ENCODE data around the gene SCN8A.

DNA sequence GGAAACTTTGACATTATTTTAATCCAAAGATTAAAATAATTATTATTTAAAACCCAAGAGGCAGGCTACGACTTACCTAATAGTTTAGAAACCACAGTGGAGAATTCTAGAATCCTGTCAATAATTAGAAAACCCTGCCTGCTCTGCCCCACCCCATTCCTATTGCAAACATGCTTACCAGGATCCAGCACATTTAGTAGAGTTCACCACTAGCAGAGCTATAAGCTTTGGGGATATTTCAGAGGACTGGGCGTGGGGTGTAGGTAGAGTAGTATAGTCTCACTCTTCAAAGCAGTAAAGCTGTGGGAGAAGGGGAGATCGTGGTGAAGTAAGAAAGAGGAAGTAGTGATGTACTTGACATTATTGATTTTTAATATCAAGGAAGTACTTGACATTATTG lies 157.2 kb downstream of the SCN8A start:
- TF ChIP-seq EZH2phosphoT487 (IDR thresholded peaks at IDR 0.05; ENCODE audit: low read depth, severe bottlenecking, unreplicated experiment): no peak
- TF ChIP-seq CTCF (IDR thresholded peaks at IDR 0.05; ENCODE audit: poor library complexity): no peak
- no peak for TF ChIP-seq EZH2 (IDR thresholded peaks at IDR 0.05; ENCODE audit: borderline replicate concordance)
